HepG2 (cell line): ENCODE measurements around the gene GRID1. TPM values are rescaled to one million over a fixed set of nuclear protein-coding genes. Genes with fewer than 3 reads are reported as not detected.

ENCODE experiments used
- RBFOX2 ChIP-seq: fragments of 200-400 bp; formaldehyde crosslinking; IDR thresholded peaks from 2 replicates; pipeline ENCODE4 v1.6.1; 2017; ENCODE audit warnings: low read depth, mild to moderate bottlenecking, low read length
- TMF1 ChIP-seq: sonication (generic); formaldehyde crosslinking; IDR thresholded peaks from 2 replicates; pipeline ENCODE4 v1.8.1; 2022; ENCODE audit warnings: low read depth, missing genetic modification reagents
- polyA plus RNA-seq, 8 experiments: library from polyadenylated mRNA; depleted of rRNA in 3 of 8; stranded (reverse) in 7 of 8; unstranded in 1 of 8; fragments of >200 nt; fragmentation: Illumina TruSeq in 4 of 8; extraction: Trizol in 4 of 8; gene quantifications; 2 replicates each; pipeline versions ENCODE4 v1.2.1 to v1.2.3, GENCODE V29; 2011 to 2016; ENCODE audit warnings: low read depth in 4 of 8, missing spikeins in 1 of 8, mixed read lengths in 1 of 8; ENCODE audit not compliant: insufficient read depth in 1 of 8
- total RNA-seq, 5 experiments: library from RNA; depleted of rRNA; stranded (reverse); fragments of >200 nt; fragmentation: Illumina TruSeq; extraction: Trizol; gene quantifications; 2 replicates each; pipeline ENCODE4 v1.2.3, GENCODE V29; 2016; ENCODE audit warnings: low read depth in 1 of 5
- TF ChIP-seq, protein P1 (sequence below): sonication (generic); formaldehyde crosslinking; IDR thresholded peaks from 2 replicates; pipeline ENCODE4 v1.4.0; 2020; ENCODE audit warnings: missing genetic modification reagents, borderline replicate concordance
- TF ChIP-seq, protein P2 (sequence below): sonication (generic); formaldehyde crosslinking; IDR thresholded peaks from 2 replicates; pipeline ENCODE4 v1.5.0; 2020; ENCODE audit warnings: mild to moderate bottlenecking, missing genetic modification reagents
- TF ChIP-seq, protein P3 (sequence below): sonication (generic); formaldehyde crosslinking; conservative IDR thresholded peaks from 2 replicates; pipeline ENCODE4 v1.4.0; 2020; ENCODE audit warnings: missing genetic modification reagents

The GRID1 gene
- total and polyA plus RNA-seq, 2 of the 13 experiments (the other 11 are each of a cell fraction or from before 2014, with no cell fraction given), result 0.05 TPM; not detected in 1

DNA sequence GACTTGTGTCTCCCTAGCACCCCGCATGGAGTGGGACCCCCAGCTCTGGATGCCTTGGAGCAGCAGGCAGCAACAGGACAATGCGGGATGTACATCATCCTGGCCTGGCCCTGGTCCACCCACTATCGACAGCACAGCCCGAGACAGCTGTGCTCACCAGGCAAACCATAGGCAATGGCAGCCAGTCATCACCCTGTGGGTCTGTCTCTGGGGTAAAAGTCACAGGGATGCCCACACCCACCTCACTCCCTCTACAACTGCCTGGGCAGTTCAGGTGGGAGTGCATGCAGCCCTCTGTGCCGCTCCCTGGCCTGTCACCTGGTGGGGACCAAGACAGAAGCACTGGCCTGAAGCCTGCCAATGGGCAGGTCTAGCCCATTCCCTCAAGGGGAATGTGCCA lies 147.8 kb downstream of the GRID1 start (continued):
- TF ChIP-seq, protein P1, sequence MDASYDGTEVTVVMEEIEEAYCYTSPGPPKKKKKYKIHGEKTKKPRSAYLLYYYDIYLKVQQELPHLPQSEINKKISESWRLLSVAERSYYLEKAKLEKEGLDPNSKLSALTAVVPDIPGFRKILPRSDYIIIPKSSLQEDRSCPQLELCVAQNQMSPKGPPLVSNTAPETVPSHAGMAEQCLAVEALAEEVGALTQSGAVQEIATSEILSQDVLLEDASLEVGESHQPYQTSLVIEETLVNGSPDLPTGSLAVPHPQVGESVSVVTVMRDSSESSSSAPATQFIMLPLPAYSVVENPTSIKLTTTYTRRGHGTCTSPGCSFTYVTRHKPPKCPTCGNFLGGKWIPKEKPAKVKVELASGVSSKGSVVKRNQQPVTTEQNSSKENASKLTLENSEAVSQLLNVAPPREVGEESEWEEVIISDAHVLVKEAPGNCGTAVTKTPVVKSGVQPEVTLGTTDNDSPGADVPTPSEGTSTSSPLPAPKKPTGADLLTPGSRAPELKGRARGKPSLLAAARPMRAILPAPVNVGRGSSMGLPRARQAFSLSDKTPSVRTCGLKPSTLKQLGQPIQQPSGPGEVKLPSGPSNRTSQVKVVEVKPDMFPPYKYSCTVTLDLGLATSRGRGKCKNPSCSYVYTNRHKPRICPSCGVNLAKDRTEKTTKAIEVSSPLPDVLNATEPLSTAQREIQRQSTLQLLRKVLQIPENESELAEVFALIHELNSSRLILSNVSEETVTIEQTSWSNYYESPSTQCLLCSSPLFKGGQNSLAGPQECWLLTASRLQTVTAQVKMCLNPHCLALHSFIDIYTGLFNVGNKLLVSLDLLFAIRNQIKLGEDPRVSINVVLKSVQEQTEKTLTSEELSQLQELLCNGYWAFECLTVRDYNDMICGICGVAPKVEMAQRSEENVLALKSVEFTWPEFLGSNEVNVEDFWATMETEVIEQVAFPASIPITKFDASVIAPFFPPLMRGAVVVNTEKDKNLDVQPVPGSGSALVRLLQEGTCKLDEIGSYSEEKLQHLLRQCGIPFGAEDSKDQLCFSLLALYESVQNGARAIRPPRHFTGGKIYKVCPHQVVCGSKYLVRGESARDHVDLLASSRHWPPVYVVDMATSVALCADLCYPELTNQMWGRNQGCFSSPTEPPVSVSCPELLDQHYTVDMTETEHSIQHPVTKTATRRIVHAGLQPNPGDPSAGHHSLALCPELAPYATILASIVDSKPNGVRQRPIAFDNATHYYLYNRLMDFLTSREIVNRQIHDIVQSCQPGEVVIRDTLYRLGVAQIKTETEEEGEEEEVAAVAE (CRISPR knock-in tag), result no peak
- TF ChIP-seq, protein P2, sequence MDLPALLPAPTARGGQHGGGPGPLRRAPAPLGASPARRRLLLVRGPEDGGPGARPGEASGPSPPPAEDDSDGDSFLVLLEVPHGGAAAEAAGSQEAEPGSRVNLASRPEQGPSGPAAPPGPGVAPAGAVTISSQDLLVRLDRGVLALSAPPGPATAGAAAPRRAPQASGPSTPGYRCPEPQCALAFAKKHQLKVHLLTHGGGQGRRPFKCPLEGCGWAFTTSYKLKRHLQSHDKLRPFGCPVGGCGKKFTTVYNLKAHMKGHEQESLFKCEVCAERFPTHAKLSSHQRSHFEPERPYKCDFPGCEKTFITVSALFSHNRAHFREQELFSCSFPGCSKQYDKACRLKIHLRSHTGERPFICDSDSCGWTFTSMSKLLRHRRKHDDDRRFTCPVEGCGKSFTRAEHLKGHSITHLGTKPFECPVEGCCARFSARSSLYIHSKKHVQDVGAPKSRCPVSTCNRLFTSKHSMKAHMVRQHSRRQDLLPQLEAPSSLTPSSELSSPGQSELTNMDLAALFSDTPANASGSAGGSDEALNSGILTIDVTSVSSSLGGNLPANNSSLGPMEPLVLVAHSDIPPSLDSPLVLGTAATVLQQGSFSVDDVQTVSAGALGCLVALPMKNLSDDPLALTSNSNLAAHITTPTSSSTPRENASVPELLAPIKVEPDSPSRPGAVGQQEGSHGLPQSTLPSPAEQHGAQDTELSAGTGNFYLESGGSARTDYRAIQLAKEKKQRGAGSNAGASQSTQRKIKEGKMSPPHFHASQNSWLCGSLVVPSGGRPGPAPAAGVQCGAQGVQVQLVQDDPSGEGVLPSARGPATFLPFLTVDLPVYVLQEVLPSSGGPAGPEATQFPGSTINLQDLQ, result no peak
- no peak for TF ChIP-seq TMF1 (CRISPR knock-in tag)
- TF ChIP-seq RBFOX2, result no peak
- TF ChIP-seq, protein P3, sequence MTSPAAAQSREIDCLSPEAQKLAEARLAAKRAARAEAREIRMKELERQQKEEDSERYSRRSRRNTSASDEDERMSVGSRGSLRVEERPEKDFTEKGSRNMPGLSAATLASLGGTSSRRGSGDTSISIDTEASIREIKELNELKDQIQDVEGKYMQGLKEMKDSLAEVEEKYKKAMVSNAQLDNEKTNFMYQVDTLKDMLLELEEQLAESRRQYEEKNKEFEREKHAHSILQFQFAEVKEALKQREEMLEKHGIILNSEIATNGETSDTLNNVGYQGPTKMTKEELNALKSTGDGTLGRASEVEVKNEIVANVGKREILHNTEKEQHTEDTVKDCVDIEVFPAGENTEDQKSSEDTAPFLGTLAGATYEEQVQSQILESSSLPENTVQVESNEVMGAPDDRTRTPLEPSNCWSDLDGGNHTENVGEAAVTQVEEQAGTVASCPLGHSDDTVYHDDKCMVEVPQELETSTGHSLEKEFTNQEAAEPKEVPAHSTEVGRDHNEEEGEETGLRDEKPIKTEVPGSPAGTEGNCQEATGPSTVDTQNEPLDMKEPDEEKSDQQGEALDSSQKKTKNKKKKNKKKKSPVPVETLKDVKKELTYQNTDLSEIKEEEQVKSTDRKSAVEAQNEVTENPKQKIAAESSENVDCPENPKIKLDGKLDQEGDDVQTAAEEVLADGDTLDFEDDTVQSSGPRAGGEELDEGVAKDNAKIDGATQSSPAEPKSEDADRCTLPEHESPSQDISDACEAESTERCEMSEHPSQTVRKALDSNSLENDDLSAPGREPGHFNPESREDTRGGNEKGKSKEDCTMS (CRISPR knock-in tag), result no peak
